Activated naive CD4-positive, alpha-beta T cell treated with anti-CD3 and anti-CD28 coated beads, Interleukin-2, amount 50 U/mL, for 24 hours (primary cell): ENCODE results near the gene NOS1AP.

Source experiments
- H3K27ac Mint-ChIP-seq: one replicate; pipeline ENCODE4 v1.8.0; 2021; ENCODE audit warnings: mild to moderate bottlenecking, mixed read lengths
- H3K27me3 Mint-ChIP-seq: one replicate; pipeline ENCODE4 v1.8.0; 2021; ENCODE audit warnings: mixed read lengths
- H3K36me3 Mint-ChIP-seq: one replicate; pipeline ENCODE4 v1.8.0; 2021; ENCODE audit warnings: mixed read lengths
- H3K4me1 Mint-ChIP-seq: one replicate; pipeline ENCODE4 v1.8.0; 2021; ENCODE audit warnings: mixed read lengths
- H3K4me3 Mint-ChIP-seq: one replicate; pipeline ENCODE4 v1.8.0; 2021; ENCODE audit warnings: mild to moderate bottlenecking, mixed read lengths
- H3K9me3 Mint-ChIP-seq: one replicate; pipeline ENCODE4 v1.8.0; 2021; ENCODE audit warnings: mixed read lengths

Gene NOS1AP

GRCh38 chr1:162298266-162298665 lies 228.8 kb downstream of the NOS1AP start:
- Mint-ChIP-seq H3K9me3 (no peaks in the 10 kb centered on the region), H3K36me3 (no peaks in the 10 kb centered on the region), H3K4me1 (no peaks in the 10 kb centered on the region), H3K4me3 (no peak overlapping the region), H3K27ac (no peak overlapping the region), H3K27me3 (peaks cover 19% of the 10 kb centered on the region)

DNA sequence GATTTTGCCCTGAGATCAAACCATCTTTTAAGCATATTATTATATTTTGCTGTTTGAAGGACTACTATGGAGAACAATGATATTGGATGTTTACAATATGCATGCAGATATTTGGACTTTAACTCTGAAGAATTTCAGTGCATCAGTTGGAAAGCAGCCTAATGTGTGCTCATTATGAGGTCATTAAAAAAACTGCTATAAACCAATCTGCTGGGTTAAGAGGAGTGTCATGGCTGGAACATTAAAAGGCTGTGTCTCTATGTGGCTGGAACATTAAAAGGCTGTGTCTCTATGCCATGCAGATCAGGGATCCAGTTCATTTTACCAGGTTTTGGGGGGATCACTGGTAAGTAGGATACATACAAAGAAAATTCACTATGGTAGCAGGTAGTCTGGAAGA lies 229.5 kb downstream of the NOS1AP start:
- H3K4me3 Mint-ChIP-seq = no peak overlapping the region
- H3K36me3 Mint-ChIP-seq = no peaks in the 10 kb centered on the region
- H3K4me1 Mint-ChIP-seq = no peaks in the 10 kb centered on the region
- H3K27me3 Mint-ChIP-seq = peaks cover 16% of the 10 kb centered on the region
- H3K9me3 Mint-ChIP-seq = no peaks in the 10 kb centered on the region
- H3K27ac Mint-ChIP-seq = no peak overlapping the region

GRCh38 chr1:162300057-162300917 lies 230.8 kb downstream of the NOS1AP start:
- peaks cover 16% of the 10 kb centered on the region for H3K27me3 Mint-ChIP-seq
- no peaks in the 10 kb centered on the region for H3K4me1 Mint-ChIP-seq
- H3K9me3 Mint-ChIP-seq = no peaks in the 10 kb centered on the region
- no peaks in the 10 kb centered on the region for H3K36me3 Mint-ChIP-seq
- H3K4me3 Mint-ChIP-seq = no peak overlapping the region
- H3K27ac Mint-ChIP-seq = no peak overlapping the region

DNA sequence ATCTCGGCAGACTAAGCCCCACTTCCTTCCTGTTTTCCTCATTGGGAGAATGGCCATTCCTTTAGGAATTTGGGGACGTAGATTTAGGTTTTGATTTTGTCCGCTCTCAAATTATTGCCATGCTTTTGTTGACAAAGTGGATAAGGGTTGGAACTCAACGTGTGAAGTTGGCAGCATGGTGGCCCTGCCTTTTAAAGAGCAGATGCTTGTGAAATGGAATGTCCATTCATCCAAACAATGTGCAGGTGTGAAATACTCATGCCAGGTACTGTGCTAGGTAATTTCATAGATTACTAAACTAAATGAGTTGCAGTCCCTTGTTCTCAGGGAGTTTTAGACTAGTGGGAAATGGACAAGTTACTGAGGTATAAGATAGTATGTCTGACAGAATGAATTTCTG lies 232.2 kb downstream of the NOS1AP start:
- H3K27ac Mint-ChIP-seq = no peak overlapping the region
- H3K4me1 Mint-ChIP-seq = no peaks in the 10 kb centered on the region
- H3K36me3 Mint-ChIP-seq = no peaks in the 10 kb centered on the region
- peaks cover 13% of the 10 kb centered on the region for H3K27me3 Mint-ChIP-seq
- H3K4me3 Mint-ChIP-seq = no peak overlapping the region
- no peaks in the 10 kb centered on the region for H3K9me3 Mint-ChIP-seq

DNA sequence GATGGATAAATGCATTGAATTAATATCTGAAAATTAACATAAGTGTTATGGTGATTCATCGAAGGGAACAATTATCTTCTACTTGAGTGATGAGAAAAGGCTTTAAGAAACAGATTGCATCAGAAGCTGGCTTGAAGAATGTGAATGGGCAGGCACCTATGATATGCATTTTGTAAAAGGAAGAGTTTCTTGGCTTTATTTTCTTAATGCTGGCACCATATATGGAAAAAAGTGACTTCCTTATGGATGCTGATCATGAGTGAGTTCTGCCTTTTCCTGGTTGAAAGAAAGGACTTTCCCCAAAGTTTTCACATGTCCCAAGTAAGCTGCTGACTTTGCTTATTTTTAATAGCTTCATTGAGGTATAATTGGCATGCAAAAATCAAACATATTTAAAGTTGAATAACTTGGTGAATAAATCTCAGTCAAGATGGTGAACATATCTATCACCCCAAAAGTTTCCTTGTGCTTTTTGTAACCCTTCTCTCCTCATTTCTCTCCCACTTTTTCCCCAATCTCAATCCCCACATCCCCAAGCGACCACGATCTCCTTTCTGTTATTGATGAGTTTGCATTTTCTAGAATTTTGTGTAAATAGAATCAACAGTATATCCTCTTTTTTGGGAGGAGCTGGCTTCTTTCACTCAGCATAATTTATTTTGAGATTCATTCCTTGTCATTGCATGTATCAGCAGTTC lies 233.0 kb downstream of the NOS1AP start:
- no peaks in the 10 kb centered on the region for H3K36me3 Mint-ChIP-seq
- peaks cover 11% of the 10 kb centered on the region for H3K27me3 Mint-ChIP-seq
- no peaks in the 10 kb centered on the region for H3K9me3 Mint-ChIP-seq
- H3K27ac Mint-ChIP-seq = no peak overlapping the region
- H3K4me3 Mint-ChIP-seq = no peak overlapping the region
- no peaks in the 10 kb centered on the region for H3K4me1 Mint-ChIP-seq

GRCh38 chr1:162303004-162303344 lies 233.5 kb downstream of the NOS1AP start:
- Mint-ChIP-seq H3K4me3 (no peak overlapping the region), H3K27ac (no peak overlapping the region), H3K9me3 (no peaks in the 10 kb centered on the region), H3K4me1 (no peaks in the 10 kb centered on the region), H3K27me3 (peaks cover 9% of the 10 kb centered on the region), H3K36me3 (no peaks in the 10 kb centered on the region)

DNA sequence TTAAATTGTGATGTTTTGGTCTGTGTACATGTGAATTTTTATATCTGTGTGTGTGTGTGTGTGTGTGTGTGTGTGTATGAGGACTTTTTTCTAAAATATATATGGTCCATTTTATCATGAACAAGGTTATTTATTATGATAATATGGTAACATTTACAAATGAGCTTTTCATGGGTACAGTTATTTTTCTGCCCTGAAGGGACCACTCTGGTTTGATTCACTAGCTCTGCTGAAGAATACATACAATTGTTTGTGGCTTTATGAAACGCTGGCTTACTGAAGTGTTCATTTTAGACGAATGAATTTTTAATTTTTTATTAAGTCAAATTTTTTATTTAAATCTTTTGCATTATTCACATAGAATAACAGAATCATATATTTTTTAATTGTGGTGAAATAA lies 235.2 kb downstream of the NOS1AP start:
- peaks cover 6% of the 10 kb centered on the region for H3K9me3 Mint-ChIP-seq
- no peak overlapping the region for H3K4me3 Mint-ChIP-seq
- no peaks in the 10 kb centered on the region for H3K36me3 Mint-ChIP-seq
- H3K4me1 Mint-ChIP-seq = no peaks in the 10 kb centered on the region
- H3K27ac Mint-ChIP-seq = no peak overlapping the region
- peaks cover 8% of the 10 kb centered on the region for H3K27me3 Mint-ChIP-seq

GRCh38 chr1:162305969-162306368 lies 236.5 kb downstream of the NOS1AP start:
- Mint-ChIP-seq H3K4me3 (no peak overlapping the region), H3K9me3 (peaks cover 6% of the 10 kb centered on the region), H3K36me3 (no peaks in the 10 kb centered on the region), H3K4me1 (no peaks in the 10 kb centered on the region), H3K27ac (no peak overlapping the region), H3K27me3 (peaks cover 10% of the 10 kb centered on the region)

GRCh38 chr1:162310337-162310736 lies 240.8 kb downstream of the NOS1AP start:
- no peak overlapping the region for H3K4me3 Mint-ChIP-seq
- no peak overlapping the region for H3K27ac Mint-ChIP-seq
- peaks cover 6% of the 10 kb centered on the region for H3K9me3 Mint-ChIP-seq
- no peaks in the 10 kb centered on the region for H3K36me3 Mint-ChIP-seq
- peaks cover 14% of the 10 kb centered on the region for H3K27me3 Mint-ChIP-seq
- no peaks in the 10 kb centered on the region for H3K4me1 Mint-ChIP-seq

- H3K4me1 Mint-ChIP-seq = peaks cover 4% of the 10 kb centered on the region
- no peaks in the 10 kb centered on the region for H3K36me3 Mint-ChIP-seq
- peaks cover 5% of the 10 kb centered on the region for H3K9me3 Mint-ChIP-seq
- peaks cover 11% of the 10 kb centered on the region for H3K27me3 Mint-ChIP-seq
- no peak overlapping the region for H3K27ac Mint-ChIP-seq
- H3K4me3 Mint-ChIP-seq = no peak overlapping the region
These were observed 244.7 kb downstream of the NOS1AP start for GRCh38 chr1:162314206-162314605.

GRCh38 chr1:162315673-162316072 lies 246.2 kb downstream of the NOS1AP start:
- peaks cover 19% of the 10 kb centered on the region for H3K27me3 Mint-ChIP-seq
- no peak overlapping the region for H3K4me3 Mint-ChIP-seq
- H3K36me3 Mint-ChIP-seq = no peaks in the 10 kb centered on the region
- no peaks in the 10 kb centered on the region for H3K9me3 Mint-ChIP-seq
- no peak overlapping the region for H3K27ac Mint-ChIP-seq
- peaks cover 4% of the 10 kb centered on the region for H3K4me1 Mint-ChIP-seq

DNA sequence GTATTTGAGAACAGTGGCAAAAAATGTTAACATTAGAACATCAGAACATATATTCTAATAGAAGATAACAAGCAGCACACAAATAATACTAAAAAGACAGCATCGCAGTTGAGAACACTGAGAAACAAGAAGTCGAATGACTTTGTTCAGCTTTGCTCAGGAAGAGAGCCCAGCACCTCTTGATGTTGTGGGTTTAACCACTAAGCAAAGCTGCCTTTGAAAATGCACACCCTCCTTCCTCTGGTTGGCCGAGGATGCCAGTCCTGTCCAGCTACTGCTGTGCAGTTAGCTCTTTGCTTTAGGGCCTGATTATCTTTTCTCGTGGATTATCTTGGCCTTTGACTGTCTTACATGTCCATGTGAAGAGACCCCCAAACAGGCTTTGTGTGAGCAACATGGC lies 246.7 kb downstream of the NOS1AP start:
- H3K4me1 Mint-ChIP-seq = peaks cover 4% of the 10 kb centered on the region
- no peak overlapping the region for H3K27ac Mint-ChIP-seq
- H3K4me3 Mint-ChIP-seq = no peak overlapping the region
- no peaks in the 10 kb centered on the region for H3K36me3 Mint-ChIP-seq
- H3K27me3 Mint-ChIP-seq = peaks cover 14% of the 10 kb centered on the region
- no peaks in the 10 kb centered on the region for H3K9me3 Mint-ChIP-seq

DNA sequence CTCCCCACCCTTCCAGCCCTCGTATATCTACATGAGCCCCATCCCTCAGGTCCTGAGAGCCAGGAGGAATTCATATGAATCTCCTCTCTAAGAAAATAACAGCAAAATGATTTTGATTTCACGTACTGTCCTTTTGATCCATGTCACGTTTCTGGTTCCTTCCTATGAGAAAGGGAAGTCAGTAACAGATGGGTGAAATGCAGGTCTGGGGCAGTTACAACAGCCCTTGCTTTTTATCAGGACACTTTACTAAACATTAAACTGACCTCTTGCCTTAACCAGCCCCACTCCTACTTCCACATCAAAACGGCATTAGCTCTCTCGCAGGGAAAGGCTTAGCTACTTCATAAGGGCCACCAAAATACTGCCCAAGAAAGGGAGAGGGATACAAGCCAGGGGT lies 248.1 kb downstream of the NOS1AP start:
- no peak overlapping the region for H3K4me3 Mint-ChIP-seq
- peaks cover 4% of the 10 kb centered on the region for H3K4me1 Mint-ChIP-seq
- H3K36me3 Mint-ChIP-seq = no peaks in the 10 kb centered on the region
- no peak overlapping the region for H3K27ac Mint-ChIP-seq
- peaks cover 14% of the 10 kb centered on the region for H3K27me3 Mint-ChIP-seq
- H3K9me3 Mint-ChIP-seq = no peaks in the 10 kb centered on the region

- Mint-ChIP-seq H3K4me1 (peaks cover 4% of the 10 kb centered on the region), H3K4me3 (no peak overlapping the region), H3K9me3 (no peaks in the 10 kb centered on the region), H3K27ac (no peak overlapping the region), H3K27me3 (peaks cover 10% of the 10 kb centered on the region), H3K36me3 (no peaks in the 10 kb centered on the region)
These were observed 250.1 kb downstream of the NOS1AP start for GRCh38 chr1:162319493-162320175.

DNA sequence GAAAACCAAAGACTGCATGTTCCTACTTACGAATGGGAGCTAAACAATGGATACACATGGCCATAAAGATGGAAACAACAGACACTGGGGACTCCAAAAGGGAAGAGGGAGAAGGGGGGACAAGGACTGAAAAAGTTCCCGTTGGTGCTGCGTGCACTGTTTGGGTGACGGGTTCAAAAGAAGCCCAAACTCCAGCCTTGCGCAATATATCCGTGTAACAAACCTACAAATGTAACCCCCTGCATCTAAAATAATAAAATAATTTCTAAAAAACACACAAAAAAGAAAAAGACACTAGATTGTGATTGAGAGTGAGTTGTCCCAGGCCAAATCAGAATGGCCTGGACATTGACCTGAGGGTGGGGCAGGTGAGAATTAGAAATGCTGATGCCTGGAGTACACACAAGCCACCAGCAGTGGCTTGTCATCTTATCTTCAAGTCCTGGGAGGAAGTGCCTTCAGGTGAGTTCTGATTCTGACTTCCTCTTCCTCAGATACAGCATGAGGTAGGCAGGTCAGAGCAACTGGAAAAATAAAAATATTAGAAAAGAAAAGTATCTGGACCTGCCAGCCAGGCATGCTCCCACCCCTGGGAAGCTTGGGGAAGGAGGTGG lies 252.4 kb downstream of the NOS1AP start:
- no peaks in the 10 kb centered on the region for H3K36me3 Mint-ChIP-seq
- H3K27ac Mint-ChIP-seq = no peak overlapping the region
- no peak overlapping the region for H3K4me3 Mint-ChIP-seq
- H3K9me3 Mint-ChIP-seq = no peaks in the 10 kb centered on the region
- peaks cover 12% of the 10 kb centered on the region for H3K27me3 Mint-ChIP-seq
- H3K4me1 Mint-ChIP-seq = no peaks in the 10 kb centered on the region

GRCh38 chr1:162323023-162323422 lies 253.5 kb downstream of the NOS1AP start:
- Mint-ChIP-seq H3K27ac (no peak overlapping the region), H3K27me3 (peaks cover 13% of the 10 kb centered on the region), H3K4me1 (no peaks in the 10 kb centered on the region), H3K9me3 (no peaks in the 10 kb centered on the region), H3K4me3 (no peak overlapping the region), H3K36me3 (no peaks in the 10 kb centered on the region)
